HG02840 (cell line): ENCODE results near the gene ARHGAP6.
"Not testable (repeated sequence)": the region's sequence is repeated elsewhere in the genome, so short reads cannot be mapped to it uniquely, and the experiment has no call there.

ENCODE experiments used
- ATAC-seq: cut with Tn5 transposase; IDR thresholded peaks from one replicate; pipeline ENCODE4 v1.9.1; 2021; ENCODE audit warnings: mild to moderate bottlenecking, moderate library complexity, moderate number of reproducible peaks; ENCODE audit not compliant: unreplicated experiment, low FRiP score

The ARHGAP6 gene

GRCh38 chrX:11135564-11136185 is 530.0 kb downstream of the ARHGAP6 start:
- no peak for ATAC-seq

- no peak for ATAC-seq
Observed at GRCh38 chrX:11131146-11131545, 534.6 kb downstream of the ARHGAP6 start.

- ATAC-seq, result no peak
Observed at GRCh38 chrX:11130136-11130535, 535.6 kb downstream of the ARHGAP6 start.

- no peak for ATAC-seq
Observed at GRCh38 chrX:11129534-11130105, 536.1 kb downstream of the ARHGAP6 start.

- ATAC-seq, result no peak
Observed at GRCh38 chrX:11125060-11125459, 540.7 kb downstream of the ARHGAP6 start.

- ATAC-seq, result no peak
Observed at GRCh38 chrX:11124112-11124511, 541.6 kb downstream of the ARHGAP6 start.

- ATAC-seq, result not testable (repeated sequence)
Observed at GRCh38 chrX:11123087-11123486, 542.6 kb downstream of the ARHGAP6 start.

- no peak for ATAC-seq
Observed at GRCh38 chrX:11119313-11119943, 546.3 kb downstream of the ARHGAP6 start.

- ATAC-seq, result no peak
Observed at GRCh38 chrX:11117745-11118144, 548.0 kb downstream of the ARHGAP6 start.

GRCh38 chrX:11113731-11114130 is 552.0 kb downstream of the ARHGAP6 start:
- no peak for ATAC-seq

GRCh38 chrX:11111947-11112346 is 553.8 kb downstream of the ARHGAP6 start:
- ATAC-seq, result no peak

GRCh38 chrX:11111037-11111851 is 554.5 kb downstream of the ARHGAP6 start, which contains the start of gene HCCS:
TSS of gene HCCS (plus strand) at chrX:11111332. CDS start at chrX:11112061, 729 bp downstream.
- peak; percentile 96 for ATAC-seq

- ATAC-seq, result no peak
Observed at GRCh38 chrX:11109968-11110367, 555.8 kb downstream of the ARHGAP6 start.

- ATAC-seq, result no peak
Observed at GRCh38 chrX:11108253-11108941, 557.3 kb downstream of the ARHGAP6 start.

- ATAC-seq, result no peak
Observed at GRCh38 chrX:11105080-11105479, 560.6 kb downstream of the ARHGAP6 start.

GRCh38 chrX:11103751-11104150 is 562.0 kb downstream of the ARHGAP6 start:
- ATAC-seq, result no peak

- ATAC-seq, result no peak
Observed at GRCh38 chrX:11103006-11103405, 562.7 kb downstream of the ARHGAP6 start.

- no peak for ATAC-seq
Observed at GRCh38 chrX:11100281-11101035, 565.3 kb downstream of the ARHGAP6 start.

GRCh38 chrX:11099465-11099864 is 566.3 kb downstream of the ARHGAP6 start:
- ATAC-seq, result no peak

GRCh38 chrX:11097933-11098332 is 567.8 kb downstream of the ARHGAP6 start:
- no peak for ATAC-seq
